GM21717 (cell line): ENCODE results near the gene STMN3.
"Not testable (repeated sequence)": the region's sequence is repeated elsewhere in the genome, so short reads cannot be mapped to it uniquely, and the experiment has no call there.

ENCODE experiments used
- ATAC-seq: cut with Tn5 transposase; IDR thresholded peaks from one replicate; pipeline ENCODE4 v1.9.1; 2021; ENCODE audit warnings: mild to moderate bottlenecking, moderate library complexity; ENCODE audit not compliant: unreplicated experiment

Gene STMN3

GRCh38 chr20:63639093-63639975, 13.9 kb downstream of the STMN3 start:
- ATAC-seq: no peak

- no peak for ATAC-seq
These were observed 16.2 kb downstream of the STMN3 start for GRCh38 chr20:63636752-63637628.

GRCh38 chr20:63635431-63636141, 17.6 kb downstream of the STMN3 start:
- no peak for ATAC-seq

GRCh38 chr20:63633732-63634131, 19.5 kb downstream of the STMN3 start:
- ATAC-seq: no peak

GRCh38 chr20:63631426-63631825, 21.8 kb downstream of the STMN3 start:
- not testable (repeated sequence) for ATAC-seq

- ATAC-seq: not testable (repeated sequence)
These were observed 22.3 kb downstream of the STMN3 start for GRCh38 chr20:63630956-63631355.

- no peak for ATAC-seq
These were observed 24.8 kb downstream of the STMN3 start for GRCh38 chr20:63628246-63628975.

GRCh38 chr20:63627751-63628245, 25.4 kb downstream of the STMN3 start:
- no peak for ATAC-seq

GRCh38 chr20:63627129-63627750, 26.0 kb downstream of the STMN3 start:
- ATAC-seq: peak; percentile 74

- peak; percentile 33 for ATAC-seq
These were observed 26.6 kb downstream of the STMN3 start, which contains the start of gene GMEB2 for GRCh38 chr20:63626424-63627128. TSS of gene GMEB2 (minus strand) at chr20:63627101. CDS start at chr20:63619397, 7,704 bp downstream.

GRCh38 chr20:63625771-63626423, 27.3 kb downstream of the STMN3 start:
- no peak for ATAC-seq

GRCh38 chr20:63624486-63624885, 28.7 kb downstream of the STMN3 start:
- ATAC-seq: no peak

- no peak for ATAC-seq
These were observed 30.5 kb downstream of the STMN3 start for GRCh38 chr20:63622732-63623131.

- no peak for ATAC-seq
These were observed 31.1 kb downstream of the STMN3 start for GRCh38 chr20:63622096-63622495.

- no peak for ATAC-seq
These were observed 32.2 kb downstream of the STMN3 start for GRCh38 chr20:63620991-63621390.

GRCh38 chr20:63619505-63619904, 33.7 kb downstream of the STMN3 start:
- no peak for ATAC-seq

GRCh38 chr20:63619086-63619485, 34.1 kb downstream of the STMN3 start:
- ATAC-seq: no peak

- ATAC-seq: no peak
These were observed 34.8 kb downstream of the STMN3 start for GRCh38 chr20:63618291-63618980.
